Left forelimb (tissue), 1 donor: ENCODE measurements around the gene SCARB1.

Experiments used
- DNase-seq: peaks from one replicate; pipeline ENCODE4 v3.0.0-alpha.2; 2018; ENCODE audit warnings: low spot score

SCARB1 gene

DNA sequence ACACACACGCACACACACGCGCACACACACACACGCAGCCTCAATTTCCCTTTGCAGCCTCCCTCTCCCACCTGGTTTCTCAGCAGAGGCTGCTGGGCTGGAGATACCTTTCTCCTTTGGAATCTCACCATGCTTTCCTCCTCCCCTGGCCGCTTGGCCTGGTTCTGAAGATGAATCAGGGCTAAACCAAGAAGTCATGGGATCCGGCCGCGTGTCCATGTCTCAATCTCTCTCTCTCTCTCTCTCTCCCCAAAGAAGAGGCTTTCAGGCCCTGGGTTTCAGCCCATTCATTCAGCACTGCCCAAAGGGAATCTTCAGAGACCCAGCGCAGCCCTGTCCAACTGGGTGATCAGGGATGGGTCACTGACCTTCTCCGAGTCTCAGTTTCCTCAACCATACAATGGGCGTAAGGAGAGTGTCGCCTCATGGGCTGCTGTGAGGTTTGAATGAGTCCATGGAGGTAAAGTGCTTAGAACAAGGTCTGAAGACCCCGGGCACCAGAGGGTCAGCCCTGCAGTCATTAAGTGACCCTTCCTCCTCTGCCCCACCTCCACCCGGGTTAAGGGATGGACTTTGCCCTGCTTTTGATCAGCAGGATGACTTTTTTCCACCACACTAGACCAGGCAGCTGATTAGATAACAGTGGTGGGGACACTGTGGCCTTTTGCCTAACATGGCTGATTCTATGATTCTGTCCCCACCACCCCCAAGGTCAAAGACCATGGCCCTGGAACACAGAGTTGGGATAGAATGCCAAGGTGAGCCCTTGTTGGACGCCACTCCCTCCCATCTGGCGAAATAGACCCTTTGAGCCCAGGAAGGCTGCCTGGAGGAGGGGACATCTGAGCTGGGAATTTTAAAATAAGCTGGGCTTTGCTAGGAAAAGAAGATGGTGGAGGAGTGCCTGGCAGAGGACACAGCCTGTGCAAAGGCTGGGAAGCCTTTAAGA is 42.1 kb downstream of the SCARB1 start:
- no peak for DNase-seq

DNA sequence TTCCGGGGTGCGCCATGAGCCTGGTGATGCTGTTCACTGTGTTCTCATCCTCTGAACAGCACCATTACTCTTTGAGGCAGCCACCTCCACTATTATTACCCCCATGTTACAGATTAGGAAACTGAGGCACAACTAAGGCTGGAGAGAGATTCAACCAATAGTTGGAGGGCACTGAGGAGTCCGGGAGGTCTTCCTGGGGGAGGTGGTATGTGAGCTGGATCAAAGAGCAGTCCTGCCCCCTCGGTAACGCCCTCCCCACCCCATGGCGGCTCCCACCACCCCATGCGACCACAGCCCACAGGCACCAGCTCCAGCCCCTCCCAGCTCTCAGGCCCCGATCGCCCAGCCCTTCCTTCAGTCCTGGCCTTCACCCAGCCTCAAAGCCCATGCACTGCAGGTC is 43.5 kb downstream of the SCARB1 start:
- no peak for DNase-seq

DNA sequence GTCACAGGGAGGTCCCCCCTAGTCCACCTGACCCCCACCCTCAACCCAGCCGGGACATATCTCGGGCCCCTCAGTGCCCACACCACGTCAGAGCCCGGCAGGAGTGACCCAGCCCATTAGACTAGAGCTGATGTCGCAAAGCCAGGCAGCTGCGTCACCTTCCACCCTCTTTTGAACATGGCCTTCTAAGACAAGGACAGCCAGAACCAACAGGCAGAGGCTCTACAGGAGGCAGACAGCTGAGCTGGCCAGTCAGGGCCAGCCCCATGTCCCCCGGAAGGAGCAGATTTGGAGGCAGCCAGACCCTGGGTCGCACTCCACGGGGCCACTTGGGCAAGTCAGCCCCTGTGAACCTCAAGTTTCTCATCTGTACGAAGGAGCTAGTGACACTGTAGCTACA is 44.1 kb downstream of the SCARB1 start:
- no peak for DNase-seq

DNA sequence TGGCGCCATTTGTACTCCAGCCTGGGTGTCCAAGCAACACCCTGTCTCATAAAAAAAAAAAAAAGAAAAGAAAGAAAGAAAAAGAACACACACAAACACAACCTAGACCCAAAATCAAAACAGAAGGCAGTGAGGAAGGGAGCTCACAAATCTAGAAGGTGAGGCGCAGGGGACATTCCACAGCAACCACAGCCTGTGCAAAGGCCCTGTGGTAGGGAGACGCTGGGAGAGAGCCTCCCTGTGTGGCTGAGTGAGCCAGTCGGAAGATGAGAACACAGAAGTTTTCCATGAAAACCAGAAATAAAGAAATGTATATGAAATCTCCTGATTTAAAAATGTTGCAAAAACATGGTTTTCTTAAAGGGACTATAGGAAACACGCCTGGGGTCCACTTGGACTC is 44.6 kb downstream of the SCARB1 start:
- DNase-seq = no peak

DNA sequence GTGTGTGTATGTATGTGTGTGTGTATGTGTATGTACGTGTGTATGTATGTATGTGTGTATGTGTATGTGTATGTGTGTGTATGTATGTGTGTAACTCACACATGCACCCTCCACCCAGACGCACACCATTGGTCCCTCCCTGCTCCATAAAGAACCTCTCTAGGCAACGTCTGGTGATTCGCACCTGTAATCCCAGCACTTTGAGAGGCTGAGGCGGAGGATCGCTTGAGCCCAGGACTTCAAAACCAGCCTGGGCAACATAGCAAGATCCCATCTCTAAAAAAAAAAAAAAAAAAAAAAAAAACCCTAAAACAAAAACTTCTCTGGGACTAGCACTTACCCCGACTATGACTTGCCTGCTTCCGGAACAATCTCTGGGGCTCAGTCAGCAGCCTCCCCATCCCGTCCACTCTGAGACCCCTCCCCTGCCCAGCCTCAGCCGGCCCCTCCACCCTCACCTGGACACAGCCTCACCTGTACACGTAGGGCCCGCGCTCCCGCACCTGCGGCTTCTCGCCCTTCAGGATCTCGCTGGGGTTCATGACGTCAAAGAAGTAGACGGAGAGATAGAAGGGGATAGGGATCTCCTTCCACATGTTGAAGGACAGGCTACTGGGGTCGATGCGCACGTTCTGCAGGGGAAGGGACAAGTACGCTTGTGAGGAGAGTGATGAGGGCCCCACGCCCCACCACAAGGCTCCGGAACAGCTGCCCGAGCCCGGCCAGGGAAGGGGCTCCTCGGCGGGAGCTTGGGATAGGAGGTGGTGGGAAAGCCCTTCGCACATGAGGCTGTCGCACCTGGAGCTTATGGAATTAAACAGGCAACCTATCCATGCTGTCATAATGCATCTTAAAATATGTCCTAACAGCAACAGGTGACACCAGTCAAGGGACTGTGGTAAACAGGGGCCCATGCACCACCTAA is 46.3 kb downstream of the SCARB1 start:
- DNase-seq = no peak

DNA sequence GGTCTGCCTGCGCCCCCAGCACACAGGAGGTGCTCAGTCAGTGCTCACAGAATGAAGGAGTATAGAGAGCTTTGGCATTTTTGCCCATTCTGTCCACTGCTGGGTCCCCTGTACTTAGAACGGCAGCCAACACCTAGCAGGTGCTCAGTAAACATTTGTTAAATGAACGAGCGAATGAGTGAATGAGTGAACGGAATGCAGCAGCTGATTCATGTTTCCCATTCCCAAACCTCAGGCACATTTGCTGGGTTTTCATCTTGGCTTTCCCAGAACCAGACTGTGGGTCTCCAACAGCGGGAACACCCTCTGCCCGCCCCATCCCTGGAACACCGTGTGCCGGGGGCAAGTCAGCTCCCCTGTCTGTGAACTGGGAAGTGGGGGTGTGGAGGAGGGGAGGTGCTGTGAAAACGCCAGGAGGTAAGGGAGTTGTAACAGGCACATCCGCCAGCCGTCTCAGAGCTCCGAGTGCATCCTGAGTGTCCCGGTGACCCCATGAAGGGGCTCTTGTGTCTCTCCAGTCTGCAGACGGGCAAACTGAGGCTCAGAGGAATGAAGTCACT is 47.3 kb downstream of the SCARB1 start:
- DNase-seq = no peak

DNA sequence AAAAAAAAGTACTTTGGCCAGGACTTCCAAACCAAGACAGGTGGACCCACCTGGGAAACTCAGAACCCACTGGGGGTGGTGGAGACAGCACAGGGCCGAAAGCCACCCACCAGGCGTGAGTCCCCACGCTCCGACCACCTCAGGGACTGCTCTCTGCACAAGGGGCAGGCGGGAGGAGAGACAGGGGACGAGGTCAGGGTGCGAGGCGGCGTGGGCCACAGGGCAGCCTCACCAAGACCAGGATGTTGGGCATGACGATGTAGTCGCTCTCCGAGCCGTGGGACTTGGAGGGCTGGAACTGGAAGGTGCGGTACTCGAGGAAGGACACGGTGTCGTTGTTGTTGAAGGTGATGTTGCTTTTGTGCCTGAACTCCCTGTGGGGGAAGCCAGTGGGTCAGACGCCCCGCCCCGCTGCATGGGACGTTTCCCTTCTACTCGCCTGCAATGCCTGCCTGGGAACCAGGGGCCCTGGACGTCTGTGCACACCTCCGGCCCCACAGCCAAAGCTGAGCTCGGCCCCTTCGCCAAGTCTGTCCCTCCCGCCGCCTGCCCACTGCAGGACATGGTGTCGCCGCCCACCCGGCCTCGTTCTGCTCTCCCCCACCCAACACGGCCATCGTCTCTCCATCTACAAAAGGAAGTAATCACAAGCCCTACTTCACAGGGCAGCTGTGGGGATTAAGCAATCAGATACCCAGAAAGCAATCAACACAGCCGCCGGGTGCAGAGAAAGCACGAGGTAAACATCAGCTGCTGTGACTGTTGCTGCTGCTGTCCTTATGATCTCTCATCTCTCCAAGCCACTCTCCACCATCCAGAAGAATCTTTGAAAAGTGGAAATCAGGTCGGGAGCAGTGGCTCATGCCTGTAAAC is 48.7 kb downstream of the SCARB1 start:
- no peak for DNase-seq

DNA sequence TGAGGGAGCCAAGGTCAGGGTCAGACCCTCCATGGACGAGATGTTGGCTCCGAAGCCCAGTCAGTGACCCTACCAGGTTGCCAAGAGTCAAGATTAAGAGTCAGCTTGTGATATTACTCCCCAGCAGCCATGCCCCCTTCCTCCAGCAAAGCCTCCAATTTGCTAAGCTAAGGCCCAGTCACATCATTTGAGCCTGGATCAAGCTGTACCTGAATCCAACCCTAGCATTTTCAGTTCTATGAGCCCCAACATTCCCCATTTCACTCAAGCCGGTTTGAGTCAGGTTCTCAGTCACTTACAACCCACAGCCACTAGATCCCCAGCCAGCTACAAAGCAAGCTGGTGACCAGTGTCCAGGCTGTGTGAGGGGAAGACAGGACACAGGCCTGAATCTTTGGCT is 49.9 kb downstream of the SCARB1 start:
- no peak for DNase-seq

DNA sequence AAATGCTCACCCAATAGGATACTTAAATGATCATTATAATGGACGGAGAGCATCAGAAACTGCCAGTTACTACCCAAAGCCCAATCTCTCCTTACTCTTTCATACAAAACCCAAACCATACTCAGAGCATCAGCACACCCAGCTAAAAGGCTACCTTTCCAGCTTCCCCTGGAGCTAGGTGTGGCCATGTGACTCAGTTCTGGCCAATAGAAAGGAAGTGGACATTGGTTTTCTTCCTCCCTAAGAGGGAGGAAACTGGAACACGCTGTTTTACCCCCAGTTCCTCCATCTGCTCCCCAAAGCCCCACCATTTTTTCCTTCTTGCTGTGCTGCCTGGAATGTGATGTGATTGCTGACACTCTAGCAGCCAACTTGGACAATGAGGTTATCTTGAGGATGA is 50.7 kb downstream of the SCARB1 start:
- DNase-seq = no peak

DNA sequence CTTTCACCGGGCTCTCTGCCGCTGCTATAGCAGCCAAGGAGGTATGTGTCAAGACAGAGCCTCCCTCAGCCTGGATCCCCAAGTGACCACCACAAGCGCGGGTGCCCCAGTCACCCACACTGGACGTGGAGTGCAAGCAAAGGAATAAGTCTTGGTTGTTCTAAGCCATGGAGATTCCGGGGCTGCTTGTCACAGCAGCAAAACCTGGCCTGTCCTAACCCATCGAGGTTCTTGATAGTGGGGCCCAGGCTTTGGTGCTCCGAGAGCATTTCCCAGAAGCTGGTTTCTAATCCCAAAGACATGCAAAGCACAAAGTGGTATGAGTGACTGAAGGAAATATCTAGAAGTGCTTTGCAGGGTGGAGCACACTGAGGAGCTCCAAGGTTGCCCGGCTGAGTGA is 51.3 kb downstream of the SCARB1 start:
- no peak for DNase-seq

DNA sequence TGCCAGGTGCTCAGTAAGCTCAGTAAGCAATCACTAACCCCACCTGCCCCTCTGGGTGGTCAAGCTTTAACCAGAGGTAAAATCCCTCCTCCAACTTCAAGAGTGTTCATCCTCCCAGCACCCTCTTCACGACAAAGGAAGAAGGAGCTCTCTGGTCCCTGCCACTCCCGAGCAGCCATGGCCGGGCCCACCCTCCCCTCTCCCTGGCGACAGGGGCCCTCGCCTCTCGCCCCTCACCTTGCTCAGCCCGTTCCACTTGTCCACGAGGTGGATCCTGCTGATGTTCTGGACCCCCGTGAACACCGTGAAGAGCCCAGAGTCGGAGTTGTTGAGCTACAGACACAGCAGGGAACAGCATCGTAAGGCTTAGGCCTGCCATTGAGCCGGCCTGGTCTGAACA is 52.0 kb downstream of the SCARB1 start:
- no peak for DNase-seq

DNA sequence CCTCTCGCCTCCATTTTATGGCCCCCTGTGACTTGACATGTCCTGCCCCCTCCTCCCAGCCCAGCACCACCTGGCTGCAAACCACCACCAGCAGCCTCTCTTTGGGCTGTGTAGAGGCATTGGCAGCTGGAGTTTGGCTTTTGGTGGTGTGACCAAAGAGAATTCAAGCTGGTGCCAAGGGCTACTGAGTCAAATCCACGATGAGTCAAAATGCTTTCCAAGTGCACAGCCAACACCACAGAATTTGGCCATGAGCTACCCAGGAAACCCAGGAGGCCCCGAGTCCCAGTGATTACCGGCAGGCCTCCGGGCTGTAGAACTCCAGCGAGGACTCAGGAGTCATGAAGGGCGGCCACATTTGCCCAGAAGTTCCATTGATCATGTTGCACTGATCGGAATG is 53.8 kb downstream of the SCARB1 start:
- no peak for DNase-seq

DNA sequence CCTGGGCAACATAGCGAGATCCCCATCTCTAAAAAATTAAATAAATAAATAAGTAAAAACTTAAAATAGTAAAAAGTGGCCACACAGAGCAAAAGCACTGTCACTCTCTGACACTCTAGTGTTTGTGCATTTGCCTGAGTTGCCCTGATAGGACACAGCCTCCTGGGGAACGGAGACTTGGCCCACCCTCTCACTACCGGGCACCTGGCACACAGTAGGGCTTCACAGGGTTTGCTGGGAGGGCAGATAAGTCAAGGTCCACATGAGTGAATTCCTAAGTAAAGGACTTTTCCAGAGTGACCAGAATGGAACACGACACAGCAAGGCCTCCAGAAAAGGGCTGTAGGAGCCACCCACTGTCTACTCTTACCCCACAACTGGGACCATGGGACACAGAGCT is 54.3 kb downstream of the SCARB1 start:
- DNase-seq = no peak

DNA sequence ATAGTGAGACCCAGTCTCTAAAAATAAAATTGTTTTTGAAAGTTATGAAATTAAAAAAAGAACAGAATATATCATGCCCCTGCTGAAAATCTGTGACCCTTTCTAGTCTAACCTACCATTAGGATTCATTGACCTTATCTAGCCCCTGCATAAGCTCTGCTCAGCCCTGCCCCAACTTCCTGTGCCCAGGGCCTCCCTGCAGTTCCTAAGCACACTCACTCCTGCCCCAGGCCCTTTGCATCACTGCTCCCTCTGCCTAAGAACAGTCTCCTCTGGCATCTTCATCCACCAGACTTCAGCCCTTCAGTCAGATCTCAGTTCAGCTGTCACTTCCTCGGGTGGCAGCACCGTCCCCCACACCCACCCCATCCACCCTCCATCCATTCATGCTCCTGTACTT is 55.4 kb downstream of the SCARB1 start:
- no peak for DNase-seq

DNA sequence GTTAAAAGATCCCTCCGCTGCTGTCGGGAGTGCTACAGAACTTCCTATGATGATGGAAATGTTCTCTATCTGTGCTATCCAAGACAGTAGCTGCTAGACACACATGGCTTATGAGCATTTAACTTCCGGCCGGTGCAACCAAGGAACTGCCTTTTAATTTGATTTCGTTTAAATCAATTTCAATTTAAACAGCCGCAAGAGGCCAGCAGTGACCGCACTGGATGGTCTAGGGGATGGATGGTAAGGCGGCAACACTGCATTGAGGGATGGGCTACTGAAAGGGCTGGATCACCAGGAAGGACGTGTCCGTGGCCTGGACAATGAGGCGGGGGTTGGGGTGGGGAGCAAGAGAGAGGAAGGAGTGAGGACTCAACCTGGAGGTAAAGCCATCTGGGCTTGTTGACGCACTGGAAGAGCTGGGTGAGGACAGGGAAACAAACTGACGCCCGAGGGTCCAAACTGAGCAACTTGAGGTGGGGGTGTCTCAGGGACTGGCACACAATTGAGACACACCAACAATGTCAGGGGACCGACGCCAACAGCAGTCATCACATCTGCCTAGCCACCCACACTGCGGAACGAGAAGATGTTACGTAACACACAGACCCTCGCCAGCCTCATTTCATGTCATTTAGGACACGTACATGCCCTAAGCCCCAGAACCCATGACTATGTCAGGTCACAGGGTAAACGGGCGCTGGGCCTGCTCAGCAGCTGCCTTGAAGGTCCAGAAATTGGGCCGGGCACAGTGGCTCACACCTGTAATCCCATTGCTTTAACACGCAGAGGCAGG is 57.6 kb downstream of the SCARB1 start:
- DNase-seq = no peak

DNA sequence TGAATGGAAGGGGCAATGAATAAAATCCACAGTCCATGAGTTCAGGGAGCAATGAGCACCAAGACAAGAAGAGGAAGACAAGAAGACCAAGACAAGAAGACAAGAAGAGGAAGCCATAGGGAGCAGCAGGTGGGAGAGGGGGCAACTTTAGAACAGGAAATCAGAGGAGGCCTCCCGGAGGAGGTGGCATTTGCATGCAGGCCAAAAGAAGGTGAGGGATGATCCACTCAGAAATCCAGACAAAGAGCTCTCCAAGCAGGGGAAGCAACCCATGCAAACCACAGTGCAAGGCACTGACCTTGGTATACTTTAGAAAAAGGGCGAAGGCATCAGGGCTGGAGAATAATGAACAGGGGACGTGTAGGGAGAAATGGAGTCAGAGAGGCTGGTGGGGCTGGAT is 58.6 kb downstream of the SCARB1 start:
- no peak for DNase-seq

DNA sequence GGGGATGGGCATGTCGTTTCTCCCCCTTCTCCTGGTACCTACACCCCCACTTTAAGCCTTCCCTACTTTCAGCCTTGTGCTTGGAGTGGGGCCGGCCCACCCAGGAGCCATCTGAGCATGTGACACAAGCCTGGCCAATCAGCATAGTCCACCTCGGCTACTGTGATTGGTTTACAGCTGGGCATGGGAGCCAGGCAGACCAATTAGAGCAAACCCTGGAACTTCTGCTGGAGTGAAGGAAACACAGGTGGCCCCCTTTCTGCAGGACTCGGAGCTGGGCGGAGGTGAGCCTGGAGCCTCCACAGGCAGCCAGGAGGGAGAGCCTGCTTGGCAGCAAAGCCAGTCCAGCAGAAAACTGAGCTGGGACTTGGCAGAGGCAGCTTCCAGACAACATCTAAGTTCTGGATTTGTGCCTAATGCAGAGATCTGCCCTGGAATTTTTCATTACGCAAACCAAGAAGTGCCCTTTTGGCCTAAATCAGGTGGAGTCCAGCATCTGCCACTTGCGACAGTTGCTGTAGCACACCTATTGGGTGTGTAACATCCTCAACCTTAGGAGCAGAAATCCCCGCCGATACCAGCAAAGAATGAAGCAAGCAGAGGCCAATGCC is 59.5 kb downstream of the SCARB1 start:
- no peak for DNase-seq

DNA sequence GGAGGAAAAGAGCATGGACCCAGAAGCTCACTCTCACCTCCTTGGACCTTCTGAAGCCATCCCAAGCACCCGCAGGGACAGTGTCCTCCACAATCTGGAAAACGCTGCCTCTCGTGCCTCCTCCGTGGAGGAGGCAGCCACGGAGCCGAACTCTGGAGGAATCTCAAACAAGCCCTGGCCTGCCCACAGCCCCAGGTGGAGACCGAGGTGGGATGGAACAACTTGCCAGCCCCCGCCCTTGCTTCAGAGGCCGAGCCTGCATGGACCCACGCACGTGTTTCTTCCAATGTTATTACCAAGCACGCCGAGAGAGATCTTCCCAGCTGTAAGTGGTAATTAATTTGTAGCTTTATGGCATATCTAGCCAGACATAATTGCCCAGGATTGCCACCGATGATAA is 61.3 kb downstream of the SCARB1 start:
- DNase-seq = no peak

DNA sequence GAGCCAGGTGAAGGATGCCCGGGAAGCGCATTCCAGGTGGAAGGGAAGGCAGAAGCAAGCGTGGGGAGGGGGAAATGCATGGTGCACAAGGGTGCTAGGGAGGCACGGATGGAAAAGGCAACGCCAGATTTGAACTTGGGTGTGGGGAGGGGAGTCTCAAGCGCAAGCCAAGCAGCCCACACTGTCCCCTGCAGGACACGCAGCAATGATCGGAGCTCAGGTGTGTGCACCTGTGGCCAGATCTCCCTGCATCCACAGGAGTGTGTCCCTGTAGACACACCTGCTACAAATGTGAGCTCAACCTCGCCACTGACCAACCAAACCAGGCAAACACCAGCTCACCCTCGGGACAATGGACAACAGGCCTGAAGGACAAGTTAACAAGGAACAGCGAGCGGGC is 63.2 kb downstream of the SCARB1 start:
- DNase-seq = no peak

DNA sequence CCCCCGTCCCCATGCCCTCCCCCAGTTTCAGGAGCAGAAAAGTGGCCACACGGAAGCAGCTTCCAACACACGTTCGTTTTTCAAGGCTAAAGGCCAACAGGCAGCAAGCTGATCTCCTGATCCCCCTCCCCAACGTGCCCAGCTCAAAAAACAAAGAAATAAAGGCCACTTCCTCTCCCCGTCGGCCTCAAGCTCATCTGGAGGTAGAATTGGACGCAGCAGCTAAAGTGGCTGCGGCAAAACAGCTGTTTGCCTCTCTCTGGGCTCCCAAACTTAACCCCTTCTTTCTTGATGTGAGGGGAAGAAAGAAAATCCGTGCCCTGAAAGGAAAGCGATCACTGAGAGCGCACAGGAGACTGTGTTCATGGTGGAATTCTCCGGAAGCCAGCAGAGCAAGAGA is 66.3 kb downstream of the SCARB1 start:
- DNase-seq = no peak
